PC-3 (cell line): ENCODE results near the gene HCFC1R1.

ENCODE experiments used
- CTCF ChIP-seq: fragments of 300-600 bp; sonication (generic); conservative IDR thresholded peaks from 2 replicates; pipeline ENCODE4 v1.5.1; 2017; ENCODE audit warnings: antibody characterized with exemption, low read depth, mild to moderate bottlenecking, low read length
- EZH2 ChIP-seq: fragments of 300-600 bp; sonication (generic); IDR thresholded peaks from one replicate; pipeline ENCODE4 v1.6.1; 2017; ENCODE audit warnings: antibody characterized with exemption, mild to moderate bottlenecking, low read length; ENCODE audit not compliant: unreplicated experiment
- EZH2phosphoT487 ChIP-seq: fragments of 300-600 bp; sonication (generic); IDR thresholded peaks from 2 replicates; pipeline ENCODE4 v1.6.1; 2018; ENCODE audit warnings: mild to moderate bottlenecking, antibody characterized with exemption, low read length, borderline replicate concordance

- TF ChIP-seq CTCF (no peak), EZH2 (no peak), EZH2phosphoT487 (no peak)
These were observed 35.1 kb downstream of the HCFC1R1 start for GRCh38 chr16:2988590-2989099.
